ENCODE results near the gene RASA3. TPM values are rescaled to one million over a fixed set of nuclear protein-coding genes. Genes with fewer than 3 reads are reported as not detected.
A peak's percentile ranks its signal among the peaks of the same experiment; 100 is the strongest.

RASA3 gene
- total RNA-seq, 1 donor from 2014 or later = 17.3 TPM

DNA sequence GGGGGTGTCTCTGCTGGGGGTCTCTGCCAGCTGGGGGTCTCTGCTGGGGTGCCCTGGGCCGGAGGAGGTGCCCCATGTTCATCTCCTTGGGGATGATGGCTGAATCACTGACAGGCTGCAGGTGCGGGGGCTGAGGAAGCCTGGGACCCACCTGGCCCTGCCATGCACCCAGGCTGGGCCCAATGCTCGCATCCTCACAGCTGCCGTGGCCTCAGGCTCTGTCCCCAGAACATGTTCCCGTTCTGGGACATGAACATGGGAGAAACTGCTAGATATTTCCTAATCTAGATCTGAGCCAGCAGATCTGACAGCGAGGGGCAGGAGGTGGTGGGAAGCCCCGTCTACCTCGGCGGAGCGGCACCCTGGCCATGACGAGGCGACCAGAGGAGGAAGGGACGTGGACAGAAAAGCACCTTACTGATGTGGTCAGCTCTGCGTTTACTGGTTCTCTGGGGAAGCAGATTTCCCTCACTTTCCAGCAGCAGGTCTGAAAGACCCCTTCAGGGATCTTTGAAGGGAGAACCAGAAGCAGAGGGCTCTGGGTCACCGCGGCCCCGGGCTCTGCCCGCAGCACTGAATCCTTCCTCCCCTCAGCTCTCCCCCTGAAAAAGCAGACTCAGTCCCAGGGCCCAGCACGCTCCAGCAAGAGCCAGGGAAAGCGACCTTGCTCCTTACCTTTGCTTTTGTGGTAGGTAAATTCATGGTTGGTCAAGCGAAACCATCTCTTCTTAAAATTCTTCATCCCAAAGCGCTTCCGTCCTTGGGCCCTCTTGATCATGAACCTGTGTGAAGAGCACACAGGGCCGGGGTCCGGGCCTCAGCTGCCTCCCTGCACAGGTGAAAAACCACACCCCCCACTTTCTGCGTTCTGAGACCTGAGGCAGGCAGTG, 132.0 kb downstream of the RASA3 start:
- H3K27ac ChIP-seq = no peak overlapping the region

DNA sequence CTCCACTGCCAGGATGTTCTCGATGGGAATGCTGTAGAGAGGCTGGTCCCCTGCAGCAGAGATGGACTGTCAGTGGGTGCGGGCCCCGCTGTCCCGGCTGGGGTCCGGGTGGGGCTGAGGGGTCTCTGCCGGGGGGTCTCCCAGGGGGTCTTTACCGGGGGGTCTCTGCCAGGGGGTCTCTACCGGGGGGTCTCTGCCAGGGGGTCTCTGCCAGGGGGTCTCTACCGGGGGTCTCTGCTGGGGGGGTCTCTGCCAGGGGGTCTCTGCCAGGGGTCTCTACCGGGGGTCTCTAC, 132.9 kb downstream of the RASA3 start:
- Histone ChIP-seq H3K4me1 (no peaks in the 10 kb centered on the region), H3K27me3 (no peaks in the 10 kb centered on the region)

More for the DNA sequence above, 132.0 kb downstream of the RASA3 start:
- no peaks in the 10 kb centered on the region for H3K9me3 ChIP-seq
- no peak overlapping the region for H3K4me3 ChIP-seq
- DNase-seq (no peak), ATAC-seq (no peak)
- intact Hi-C loops (cut with DNase I) = no loop called here
- no peaks in the 10 kb centered on the region for H3K27me3 ChIP-seq
- TF ChIP-seq, protein P1, sequence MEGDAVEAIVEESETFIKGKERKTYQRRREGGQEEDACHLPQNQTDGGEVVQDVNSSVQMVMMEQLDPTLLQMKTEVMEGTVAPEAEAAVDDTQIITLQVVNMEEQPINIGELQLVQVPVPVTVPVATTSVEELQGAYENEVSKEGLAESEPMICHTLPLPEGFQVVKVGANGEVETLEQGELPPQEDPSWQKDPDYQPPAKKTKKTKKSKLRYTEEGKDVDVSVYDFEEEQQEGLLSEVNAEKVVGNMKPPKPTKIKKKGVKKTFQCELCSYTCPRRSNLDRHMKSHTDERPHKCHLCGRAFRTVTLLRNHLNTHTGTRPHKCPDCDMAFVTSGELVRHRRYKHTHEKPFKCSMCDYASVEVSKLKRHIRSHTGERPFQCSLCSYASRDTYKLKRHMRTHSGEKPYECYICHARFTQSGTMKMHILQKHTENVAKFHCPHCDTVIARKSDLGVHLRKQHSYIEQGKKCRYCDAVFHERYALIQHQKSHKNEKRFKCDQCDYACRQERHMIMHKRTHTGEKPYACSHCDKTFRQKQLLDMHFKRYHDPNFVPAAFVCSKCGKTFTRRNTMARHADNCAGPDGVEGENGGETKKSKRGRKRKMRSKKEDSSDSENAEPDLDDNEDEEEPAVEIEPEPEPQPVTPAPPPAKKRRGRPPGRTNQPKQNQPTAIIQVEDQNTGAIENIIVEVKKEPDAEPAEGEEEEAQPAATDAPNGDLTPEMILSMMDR (IDR thresholded peaks at IDR 0.05) = no peak
- peaks cover 5% of the 10 kb centered on the region for H3K36me3 ChIP-seq
- no peaks in the 10 kb centered on the region for H3K4me1 ChIP-seq

DNA sequence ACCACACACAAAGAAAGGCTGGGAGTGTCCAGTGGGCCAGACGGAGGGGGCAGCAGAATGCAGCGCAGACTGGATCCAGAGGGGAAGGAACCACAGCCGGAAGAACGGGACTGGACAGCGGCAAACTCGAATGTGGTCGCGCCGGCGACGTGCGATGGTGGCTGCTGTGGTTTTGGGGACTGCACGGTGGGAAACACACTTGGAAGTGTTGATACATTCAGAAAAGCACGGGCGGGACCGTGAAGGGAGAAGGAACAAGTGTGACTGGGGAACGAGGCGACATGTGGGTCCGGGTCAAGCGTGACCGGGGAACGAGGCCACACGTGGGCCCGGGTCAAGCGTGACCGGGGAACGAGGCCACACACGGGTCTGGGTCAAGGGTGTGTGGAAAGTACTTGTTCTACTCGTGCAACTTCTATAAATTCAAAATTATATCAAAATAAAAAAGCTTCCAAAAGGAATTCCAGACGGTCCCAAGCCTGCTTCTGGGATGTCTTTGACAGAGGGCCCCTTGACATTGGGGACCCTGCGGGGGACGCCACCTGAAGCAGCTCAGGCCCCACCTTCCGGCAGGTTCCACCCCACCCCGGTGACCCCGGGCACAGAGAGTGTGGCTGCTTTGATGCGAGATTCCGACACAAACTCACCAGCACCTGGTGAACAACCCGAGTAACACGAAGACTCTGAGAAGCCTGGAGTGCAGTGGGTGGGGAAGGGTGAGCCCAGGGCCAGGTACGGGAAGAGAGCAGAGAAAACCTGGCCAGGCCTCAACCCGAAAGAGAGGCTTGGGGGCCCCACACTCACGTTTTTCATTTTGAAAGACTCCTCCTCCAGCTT, 133.4 kb downstream of the RASA3 start:
- ATAC-seq = no peak
- TF ChIP-seq, protein P1 (IDR thresholded peaks at IDR 0.05) = no peak
- H3K9me3 ChIP-seq = no peaks in the 10 kb centered on the region
- DNase-seq = no peak
- peak overlapping the region; percentile 30 for H3K27ac ChIP-seq
- peaks cover 5% of the 10 kb centered on the region for H3K36me3 ChIP-seq
- H3K4me1 ChIP-seq = no peaks in the 10 kb centered on the region
- intact Hi-C loops (cut with DNase I) = no loop called here
- H3K27me3 ChIP-seq = no peaks in the 10 kb centered on the region
- no peak overlapping the region for H3K4me3 ChIP-seq

More for the DNA sequence above, 132.9 kb downstream of the RASA3 start:
- no peak overlapping the region for H3K27ac ChIP-seq
- H3K36me3 ChIP-seq = peaks cover 5% of the 10 kb centered on the region
- H3K9me3 ChIP-seq = no peaks in the 10 kb centered on the region
- TF ChIP-seq, protein P1 (IDR thresholded peaks at IDR 0.05) = no peak
- no peak overlapping the region for H3K4me3 ChIP-seq
- intact Hi-C loops (cut with DNase I) = no loop called here
- DNase-seq (no peak), ATAC-seq (no peak)

DNA sequence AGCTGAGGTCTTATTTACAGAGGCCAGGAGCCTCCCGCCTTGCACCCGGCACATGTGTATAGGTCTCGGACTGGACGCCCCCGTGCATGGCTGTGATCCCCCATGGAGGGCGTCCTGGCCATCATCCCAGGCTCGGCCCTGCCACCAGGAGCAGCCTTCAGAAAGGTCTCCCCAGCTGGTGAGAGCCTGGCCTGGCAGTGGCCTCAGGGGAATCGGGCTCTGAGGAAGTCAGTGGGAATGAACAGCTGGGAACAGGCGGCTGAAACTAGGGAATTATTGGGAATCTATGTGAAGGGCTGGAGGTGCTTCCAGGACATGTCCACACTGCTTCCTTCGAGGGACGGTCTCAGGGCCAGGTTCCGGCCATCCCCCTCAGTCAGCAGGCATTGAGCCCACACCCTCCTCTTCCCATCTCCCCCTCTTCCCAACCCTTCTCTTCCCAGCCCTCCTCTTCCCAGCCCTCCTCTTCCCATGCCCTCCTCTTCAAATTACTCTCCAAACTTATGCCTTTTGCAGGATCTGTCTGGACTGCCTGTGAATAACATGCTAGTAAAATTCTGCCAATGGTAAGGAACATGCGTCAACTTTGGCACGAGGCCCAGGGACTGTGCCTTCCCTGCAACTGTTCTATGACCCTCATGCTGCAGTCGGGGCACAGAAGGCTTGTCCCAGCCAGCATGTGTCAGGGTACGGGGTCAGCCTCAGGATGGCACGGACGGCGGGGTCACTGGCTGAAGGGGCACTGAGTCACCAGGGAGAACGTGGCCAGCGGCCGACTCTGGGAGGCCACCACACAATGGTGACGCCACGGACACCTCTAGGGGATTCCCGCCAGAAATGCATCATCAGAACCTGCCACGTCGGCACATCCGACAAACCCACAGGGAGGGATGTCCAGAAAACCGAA, 134.3 kb downstream of the RASA3 start:
- TF ChIP-seq, protein P1 (IDR thresholded peaks at IDR 0.05) = no peak
- no peak overlapping the region for H3K4me3 ChIP-seq
- intact Hi-C loops (cut with DNase I) = no loop called here
- no peaks in the 10 kb centered on the region for H3K4me1 ChIP-seq
- ATAC-seq = peak; percentile 14
- no peaks in the 10 kb centered on the region for H3K9me3 ChIP-seq
- H3K36me3 ChIP-seq = peaks cover 5% of the 10 kb centered on the region
- peak overlapping the region; percentile 30 for H3K27ac ChIP-seq
- DNase-seq = no peak
- H3K27me3 ChIP-seq = no peaks in the 10 kb centered on the region

Data from upper lobe of right lung (tissue), 1 donor.